H1 (cell line): ENCODE measurements around the gene KRT4. TPM values are rescaled to one million over a fixed set of nuclear protein-coding genes. Genes with fewer than 3 reads are reported as not detected.

ENCODE experiments used
- CTCF ChIA-PET: fragments of 300-600 bp; sonication (Branson Sonifier 250); formaldehyde crosslinking; loops from one replicate; lab custom pipeline; 2021; ENCODE audit not compliant: partially characterized antibody; lab: Charles Lee
- POLR2A ChIA-PET: fragments of 300-600 bp; sonication (Branson Sonifier 250); formaldehyde crosslinking; loops from one replicate; lab custom pipeline; 2021; ENCODE audit warnings: inconsistent platforms; ENCODE audit not compliant: partially characterized antibody; lab: Charles Lee
- DNase-seq, 2 experiments: peaks; one replicate each; pipeline versions ENCODE4 v3.0.0 to v3.0.0-alpha.2; 2010 to 2022; ENCODE audit warnings: low spot score in 2 of 2, low read depth in 1 of 2, mixed read lengths in 1 of 2
- FAIRE-seq: peaks from 2 replicates; lab custom pipeline; 2011; peaks lifted over from hg19 to GRCh38; lab: Jason Lieb, UNC
- H2AFZ ChIP-seq: 2 replicates; pipeline ENCODE4 v1.8.1; 2012; ENCODE audit warnings: low read length, inconsistent platforms
- H2AK5ac ChIP-seq: 2 replicates; pipeline ENCODE4 v1.6.1; 2013; ENCODE audit warnings: low read depth, low read length
- H2BK120ac ChIP-seq: replicated peaks from 2 replicates; pipeline ENCODE3; 2013; ENCODE audit warnings: low read depth, low read length, inconsistent platforms
- H2BK12ac ChIP-seq: 2 replicates; pipeline ENCODE4 v1.6.1; 2013; ENCODE audit warnings: low read depth, low read length
- H2BK15ac ChIP-seq: 2 replicates; pipeline ENCODE4 v1.6.1; 2013; ENCODE audit warnings: low read length
- H2BK20ac ChIP-seq: 2 replicates; pipeline ENCODE4 v1.6.1; 2013; ENCODE audit warnings: low read length
- H2BK5ac ChIP-seq: 2 replicates; pipeline ENCODE4 v1.6.1; 2013; ENCODE audit warnings: low read depth, low read length
- H3K14ac ChIP-seq: 2 replicates; pipeline ENCODE4 v1.6.1; 2013; ENCODE audit warnings: inconsistent platforms; ENCODE audit not compliant: insufficient read length
- H3K18ac ChIP-seq: 2 replicates; pipeline ENCODE4 v1.6.1; 2013; ENCODE audit warnings: low read length; ENCODE audit errors: extremely low read depth
- H3K23ac ChIP-seq: 2 replicates; pipeline ENCODE4 v1.6.1; 2013; ENCODE audit warnings: inconsistent platforms; ENCODE audit not compliant: insufficient read length
- H3K23me2 ChIP-seq: 2 replicates; pipeline ENCODE4 v1.6.1; 2013; ENCODE audit warnings: low read depth, low read length
- H3K27ac ChIP-seq: 2 replicates; pipeline ENCODE4 v1.6.1; 2011; ENCODE audit warnings: low read depth, low read length, inconsistent platforms
- H3K27me3 ChIP-seq, 4 experiments: replicated peaks in 1 of 4; 1 replicate in 1 of 4; 2 replicates in 3 of 4; pipeline versions ENCODE4 v1.6.1 to v1.8.1; 2011 to 2013; ENCODE audit warnings: low read length in 3 of 4, mild to moderate bottlenecking in 3 of 4, inconsistent platforms in 2 of 4, mixed read lengths in 2 of 4, moderate library complexity in 1 of 4; ENCODE audit not compliant: control insufficient read depth in 3 of 4, insufficient read depth in 3 of 4; ENCODE audit errors: extremely low read depth in 1 of 4
- H3K36me3 ChIP-seq, 4 experiments: 2 replicates each; pipeline versions ENCODE4 v1.6.1 to v1.8.1; 2011 to 2013; ENCODE audit warnings: mild to moderate bottlenecking in 4 of 4, low read length in 3 of 4, moderate library complexity in 2 of 4, control low read depth in 1 of 4, inconsistent platforms in 1 of 4; ENCODE audit not compliant: insufficient read depth in 4 of 4, control insufficient read depth in 2 of 4
- H3K4ac ChIP-seq: replicated peaks from 2 replicates; pipeline ENCODE3; 2013; ENCODE audit warnings: low read length, low read depth, mixed read lengths, inconsistent platforms; ENCODE audit not compliant: insufficient read length
- H3K4me1 ChIP-seq, 4 experiments: replicated peaks in 1 of 4; 1 replicate in 1 of 4; 2 replicates in 3 of 4; pipeline versions ENCODE4 v1.6.1 to v1.8.1; 2011 to 2013; ENCODE audit warnings: low read length in 3 of 4, inconsistent platforms in 2 of 4, mixed read lengths in 1 of 4; ENCODE audit not compliant: insufficient read depth in 4 of 4, control insufficient read depth in 3 of 4
- H3K4me2 ChIP-seq, 2 experiments: 2 replicates each; pipeline versions ENCODE4 v1.6.1 to v1.8.1; 2011 to 2013; ENCODE audit warnings: low read depth in 2 of 2, low read length in 2 of 2, control low read depth in 1 of 2, inconsistent platforms in 1 of 2, mild to moderate bottlenecking in 1 of 2; ENCODE audit not compliant: insufficient read depth in 1 of 2
- H3K4me3 ChIP-seq, 4 experiments: fragments of 200-600, 300-600 bp in 1 of 4; sonication (generic), shearing (Covaris generic), sonication (Bioruptor Twin) in 1 of 4; 2 replicates each; pipeline versions ENCODE4 v1.5.1 to v1.8.1; 2011 to 2016; ENCODE audit warnings: low read length in 4 of 4, low read depth in 3 of 4, control low read depth in 2 of 4, inconsistent platforms in 2 of 4, mild to moderate bottlenecking in 2 of 4, mixed read lengths in 1 of 4, moderate library complexity in 1 of 4; ENCODE audit not compliant: insufficient read depth in 2 of 4; ENCODE audit errors: extremely low read depth in 1 of 4
- H3K56ac ChIP-seq: replicated peaks from 2 replicates; pipeline ENCODE3; 2013; ENCODE audit warnings: low read depth, mild to moderate bottlenecking, mixed read lengths, low read length, inconsistent platforms; ENCODE audit not compliant: insufficient read length
- H3K79me1 ChIP-seq: 2 replicates; pipeline ENCODE4 v1.6.1; 2013; ENCODE audit warnings: low read depth, low read length, control low read depth
- H3K79me2 ChIP-seq, 2 experiments: 2 replicates each; pipeline versions ENCODE4 v1.6.1 to v1.8.1; 2012 to 2013; ENCODE audit warnings: low read length in 2 of 2, mild to moderate bottlenecking in 2 of 2, inconsistent platforms in 1 of 2; ENCODE audit not compliant: insufficient read depth in 2 of 2, control insufficient read depth in 1 of 2
- H3K9ac ChIP-seq, 4 experiments: replicated peaks in 1 of 4; 1 replicate in 1 of 4; 2 replicates in 3 of 4; pipeline versions ENCODE4 v1.6.1 to v1.8.1; 2011 to 2013; ENCODE audit warnings: low read depth in 3 of 4, low read length in 3 of 4, control low read depth in 2 of 4, mild to moderate bottlenecking in 2 of 4, moderate library complexity in 2 of 4, inconsistent platforms in 1 of 4; ENCODE audit errors: extremely low read depth in 1 of 4
- H3K9me3 ChIP-seq, 2 experiments: 2 replicates each; pipeline versions ENCODE4 v1.6.1 to v1.8.1; 2012 to 2013; ENCODE audit warnings: mild to moderate bottlenecking in 2 of 2, moderate library complexity in 2 of 2, control low read depth in 1 of 2, inconsistent platforms in 1 of 2, low read depth in 1 of 2, low read length in 1 of 2, mixed read lengths in 1 of 2; ENCODE audit not compliant: insufficient read depth in 2 of 2
- H4K20me1 ChIP-seq, 2 experiments: replicated peaks in 1 of 2; 2 replicates each; pipeline versions ENCODE3 to v1.8.1; 2011 to 2013; ENCODE audit warnings: inconsistent platforms in 2 of 2, low read length in 2 of 2, mild to moderate bottlenecking in 1 of 2; ENCODE audit not compliant: insufficient read depth in 2 of 2, control insufficient read depth in 1 of 2
- H4K5ac ChIP-seq: 2 replicates; pipeline ENCODE4 v1.6.1; 2013; ENCODE audit warnings: low read length, low read depth, mixed read lengths, inconsistent platforms; ENCODE audit not compliant: insufficient read length
- H4K8ac ChIP-seq: 2 replicates; pipeline ENCODE4 v1.8.0; 2013; ENCODE audit warnings: mild to moderate bottlenecking, moderate library complexity, low read length, inconsistent platforms; ENCODE audit not compliant: insufficient read depth; ENCODE audit errors: extremely low read depth
- H4K91ac ChIP-seq: replicated peaks from 2 replicates; pipeline ENCODE3; 2013; ENCODE audit warnings: low read length, mixed read lengths, inconsistent platforms; ENCODE audit not compliant: insufficient read length
- CBX5 ChIP-seq: fragments of 300-800, 300-1000 bp; sonication (generic); IDR thresholded peaks from 2 replicates; pipeline ENCODE4 v1.7.1; 2016; ENCODE audit warnings: antibody characterized with exemption, low read length, low read depth
- CHD1 ChIP-seq: IDR thresholded peaks from 2 replicates; pipeline ENCODE4 v1.6.1; 2012; ENCODE audit warnings: low read depth, low read length, improper control_type of control experiment
- EZH2 ChIP-seq: fragments of 200-600 bp; sonication (generic); IDR thresholded peaks from 2 replicates; pipeline ENCODE4 v1.7.1; 2012; ENCODE audit warnings: low read depth, mild to moderate bottlenecking, moderate library complexity, low read length, inconsistent platforms; ENCODE audit not compliant: severe bottlenecking
- FOSL1 ChIP-seq: IDR thresholded peaks from 2 replicates; pipeline ENCODE4 v1.6.1; 2011; ENCODE audit warnings: mild to moderate bottlenecking, low read depth, low read length, moderate library complexity; ENCODE audit not compliant: insufficient read depth
- MAX ChIP-seq: IDR thresholded peaks from 2 replicates; pipeline ENCODE4 v1.6.1; 2012; ENCODE audit warnings: inconsistent platforms
- SAP30 ChIP-seq: fragments of 300-600 bp; sonication (generic); IDR thresholded peaks from 2 replicates; pipeline ENCODE4 v1.7.1; 2012; ENCODE audit warnings: low read length, moderate library complexity, mild to moderate bottlenecking, inconsistent platforms; ENCODE audit not compliant: insufficient read depth, insufficient replicate concordance
- SIN3A ChIP-seq, 2 experiments: IDR thresholded peaks in 1 of 2; conservative IDR thresholded peaks in 1 of 2; 2 replicates each; pipeline ENCODE4 v1.6.1; 2011 to 2012; ENCODE audit warnings: low read length in 2 of 2, improper control_type of control experiment in 1 of 2, low read depth in 1 of 2, mild to moderate bottlenecking in 1 of 2
- SP2 ChIP-seq: IDR thresholded peaks from 2 replicates; pipeline ENCODE4 v1.6.1; 2012; ENCODE audit warnings: mild to moderate bottlenecking, low read length, inconsistent platforms
- WGBS, 2 experiments: shearing (Covaris generic) in 1 of 2; methylation state at CpG; one replicate each; pipeline versions ENCODE4 v1.1.6 to v1.1.7; 2013 to 2015; ENCODE audit warnings: low lambda C conversion rate in 2 of 2, mixed read lengths in 2 of 2, inconsistent platforms in 1 of 2, low coverage in 1 of 2, missing lambda C conversion rate in 1 of 2; ENCODE audit not compliant: insufficient replicate concordance in 2 of 2, insufficient coverage in 1 of 2, insufficient read length in 1 of 2; ENCODE audit errors: extremely low coverage in 1 of 2, missing lambda C conversion rate in 1 of 2; 5-methylcytosine and 5-hydroxymethylcytosine counted together
- polyA plus RNA-seq, 7 experiments: library from polyadenylated mRNA; depleted of rRNA in 3 of 7; stranded (reverse) in 5 of 7; unstranded in 2 of 7; fragments of >200 nt in 5 of 7; fragments of 200-250 nt in 2 of 7; gene quantifications; 1 replicate in 5 of 7; 2 replicates in 1 of 7; 4 replicates in 1 of 7; pipeline versions ENCODE4 v1.2.1 to v1.2.3, GENCODE V29; 2011 to 2013; ENCODE audit warnings: missing spikeins in 2 of 7, mixed read lengths in 2 of 7
- total RNA-seq: library from RNA; stranded (reverse); fragmentation: NEBNext Ultra II Directional; extraction: Animal tissue kit (Norgen Biotek cat#: 25700); gene quantifications from 2 replicates; pipeline ENCODE4 v1.2.1, GENCODE V29; 2021

Gene KRT4
- total and polyA plus RNA-seq, 2 of the 8 experiments (the other 6 are each of a cell fraction or from before 2014, with no cell fraction given): not detected

GRCh38 chr12:52813203-52813819 lies 605 bp downstream of the KRT4 start:
- Histone ChIP-seq H3K23me2 (no peaks in the 10 kb centered on the region), H3K9ac (no peak overlapping the region), H3K23ac (no peak overlapping the region), H4K8ac (no peak overlapping the region), H4K5ac (no peak overlapping the region), H2AFZ (no peak overlapping the region), H3K4me2 (no peak overlapping the region), H3K4me1 (no peaks in the 10 kb centered on the region), H2BK20ac (no peak overlapping the region), H2BK15ac (no peak overlapping the region), H2AK5ac (no peak overlapping the region), H3K79me2 (no peaks in the 10 kb centered on the region), H3K56ac (no peak overlapping the region), H2BK120ac (no peak overlapping the region), H3K18ac (no peak overlapping the region), H3K9me3 (no peaks in the 10 kb centered on the region), H3K36me3 (no peaks in the 10 kb centered on the region), H4K20me1 (no peaks in the 10 kb centered on the region), H2BK12ac (no peak overlapping the region), H3K14ac (no peak overlapping the region), H3K79me1 (no peaks in the 10 kb centered on the region), H3K4ac (no peak overlapping the region), H3K27me3 (no peaks in the 10 kb centered on the region), H2BK5ac (no peak overlapping the region), H4K91ac (no peak overlapping the region), H3K4me3 (no peak overlapping the region), H3K27ac (no peak overlapping the region)
- POLR2A ChIA-PET: interaction anchor here (0.5 kb wide), 1 partner anchor 62 kb away, joined by 3 read pairs; no protein-coding TSS in a partner anchor
- DNase-seq (no peak), FAIRE-seq (no peak)
- 88% methylated on average over 10 of the region's 10 CpGs; no CpG with 5 or more reads in 1 of the 2 experiments for WGBS, 2 experiments
- CTCF ChIA-PET: interaction anchor here (0.5 to 1.5 kb wide), 14 partner anchors 13 to 534 kb away, joined by 3 to 5 read pairs (median 3); no protein-coding TSS in a partner anchor
- TF ChIP-seq SAP30 (no peak), MAX (no peak), SP2 (no peak), CBX5 (no peak), EZH2 (no peak), CHD1 (no peak), SIN3A (conservative IDR thresholded peaks at IDR 0.05 in 1 of 2, IDR thresholded peaks at IDR 0.05 in 1 of 2; ENCODE audit: low read depth in 1 of 2, low read length in 2 of 2) (no peak), FOSL1 (no peak)
